NCI-H2107 (cell line): ENCODE measurements around the gene AKR1D1.
"Not testable (repeated sequence)": the region's sequence is repeated elsewhere in the genome, so short reads cannot be mapped to it uniquely, and the experiment has no call there.

ENCODE experiments used
- DNase-seq: peaks from one replicate; lab custom pipeline; 2025; lab: John Stamatoyannopoulos, UW

The AKR1D1 gene

GRCh38 chr7:138076196-138076595 lies at the start of gene AKR1D1:
TSS of gene AKR1D1 (plus strand) at chr7:138076459. CDS start at chr7:138076519, 60 bp downstream.
- no peak for DNase-seq

GRCh38 chr7:138027100-138027499 lies 49.2 kb upstream of the AKR1D1 start:
- DNase-seq = no peak

- no peak for DNase-seq
Measured at GRCh38 chr7:138029126-138029525, 47.1 kb upstream of the AKR1D1 start.

GRCh38 chr7:138029941-138030340 lies 46.3 kb upstream of the AKR1D1 start:
- DNase-seq = no peak

GRCh38 chr7:138030679-138031351 lies 45.4 kb upstream of the AKR1D1 start:
- DNase-seq = no peak

GRCh38 chr7:138032186-138032585 lies 44.1 kb upstream of the AKR1D1 start:
- no peak for DNase-seq

- DNase-seq = no peak
Measured at GRCh38 chr7:138032770-138033169, 43.5 kb upstream of the AKR1D1 start.

GRCh38 chr7:138033241-138033640 lies 43.0 kb upstream of the AKR1D1 start:
- no peak for DNase-seq

GRCh38 chr7:138036135-138036534 lies 40.1 kb upstream of the AKR1D1 start:
- DNase-seq = no peak

GRCh38 chr7:138040063-138040462 lies 36.2 kb upstream of the AKR1D1 start:
- DNase-seq = not testable (repeated sequence)

- DNase-seq = no peak
Measured at GRCh38 chr7:138044897-138045296, 31.4 kb upstream of the AKR1D1 start.

GRCh38 chr7:138047907-138048306 lies 28.4 kb upstream of the AKR1D1 start:
- no peak for DNase-seq

GRCh38 chr7:138049505-138050116 lies 26.6 kb upstream of the AKR1D1 start:
- no peak for DNase-seq

- not testable (repeated sequence) for DNase-seq
Measured at GRCh38 chr7:138051712-138052247, 24.5 kb upstream of the AKR1D1 start.

- DNase-seq = no peak
Measured at GRCh38 chr7:138052696-138053095, 23.6 kb upstream of the AKR1D1 start.

GRCh38 chr7:138055698-138056097 lies 20.6 kb upstream of the AKR1D1 start:
- not testable (repeated sequence) for DNase-seq

GRCh38 chr7:138063400-138063799 lies 12.9 kb upstream of the AKR1D1 start:
- DNase-seq = no peak

GRCh38 chr7:138064856-138065357 lies 11.4 kb upstream of the AKR1D1 start:
- DNase-seq = no peak

- no peak for DNase-seq
Measured at GRCh38 chr7:138065827-138066226, 10.4 kb upstream of the AKR1D1 start.

- no peak for DNase-seq
Measured at GRCh38 chr7:138066954-138067394, 9.3 kb upstream of the AKR1D1 start.

- no peak for DNase-seq
Measured at GRCh38 chr7:138067774-138068173, 8.5 kb upstream of the AKR1D1 start.

- no peak for DNase-seq
Measured at GRCh38 chr7:138070908-138071307, 5.4 kb upstream of the AKR1D1 start.

GRCh38 chr7:138072726-138073125 lies 3.5 kb upstream of the AKR1D1 start:
- DNase-seq = no peak
